ENCODE results near the gene TSSK3. TPM values are rescaled to one million over a fixed set of nuclear protein-coding genes. Genes with fewer than 3 reads are reported as not detected.

Gene TSSK3
- total RNA-seq, 4 donors from 2014 or later = 0.42 to 1.5 (median 0.84) TPM; not detected in 1

DNA sequence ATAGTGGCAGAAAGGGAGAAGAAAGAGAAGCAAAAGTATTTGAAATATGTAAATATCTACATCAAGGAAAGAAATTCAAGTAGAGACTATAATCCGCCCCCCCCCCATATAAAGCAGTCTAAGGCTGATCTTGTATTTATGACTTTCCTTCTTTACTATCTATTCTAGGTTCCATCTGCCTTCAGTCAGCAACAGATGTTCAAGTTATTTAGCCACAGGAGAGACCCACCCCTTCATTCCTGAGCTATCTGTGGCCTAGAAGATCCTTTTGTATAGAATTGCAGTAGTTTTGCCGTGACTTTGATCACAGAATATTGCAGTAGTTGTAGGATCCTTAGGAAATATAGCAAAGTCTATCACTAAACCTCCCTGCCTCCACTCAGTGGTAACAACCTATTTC lies 42.6 kb downstream of the TSSK3 start:
- TF ChIP-seq, protein P1, sequence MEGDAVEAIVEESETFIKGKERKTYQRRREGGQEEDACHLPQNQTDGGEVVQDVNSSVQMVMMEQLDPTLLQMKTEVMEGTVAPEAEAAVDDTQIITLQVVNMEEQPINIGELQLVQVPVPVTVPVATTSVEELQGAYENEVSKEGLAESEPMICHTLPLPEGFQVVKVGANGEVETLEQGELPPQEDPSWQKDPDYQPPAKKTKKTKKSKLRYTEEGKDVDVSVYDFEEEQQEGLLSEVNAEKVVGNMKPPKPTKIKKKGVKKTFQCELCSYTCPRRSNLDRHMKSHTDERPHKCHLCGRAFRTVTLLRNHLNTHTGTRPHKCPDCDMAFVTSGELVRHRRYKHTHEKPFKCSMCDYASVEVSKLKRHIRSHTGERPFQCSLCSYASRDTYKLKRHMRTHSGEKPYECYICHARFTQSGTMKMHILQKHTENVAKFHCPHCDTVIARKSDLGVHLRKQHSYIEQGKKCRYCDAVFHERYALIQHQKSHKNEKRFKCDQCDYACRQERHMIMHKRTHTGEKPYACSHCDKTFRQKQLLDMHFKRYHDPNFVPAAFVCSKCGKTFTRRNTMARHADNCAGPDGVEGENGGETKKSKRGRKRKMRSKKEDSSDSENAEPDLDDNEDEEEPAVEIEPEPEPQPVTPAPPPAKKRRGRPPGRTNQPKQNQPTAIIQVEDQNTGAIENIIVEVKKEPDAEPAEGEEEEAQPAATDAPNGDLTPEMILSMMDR (IDR thresholded peaks at IDR 0.05) = no peak
- no peak for TF ChIP-seq POLR2A (IDR thresholded peaks at IDR 0.05)
- no peak overlapping the region for H3K4me3 ChIP-seq (ENCODE audit: low read depth, poor library complexity, severe bottlenecking)
- no peak for DNase-seq (ENCODE audit: low spot score in 2 of 2)
- WGBS, 2 donors = 40 to 41% methylated on average over 2 of the region's 2 CpGs
- intact Hi-C loops (cut with DNase I; ENCODE audit: low total_unique reads) = no loop called here

DNA sequence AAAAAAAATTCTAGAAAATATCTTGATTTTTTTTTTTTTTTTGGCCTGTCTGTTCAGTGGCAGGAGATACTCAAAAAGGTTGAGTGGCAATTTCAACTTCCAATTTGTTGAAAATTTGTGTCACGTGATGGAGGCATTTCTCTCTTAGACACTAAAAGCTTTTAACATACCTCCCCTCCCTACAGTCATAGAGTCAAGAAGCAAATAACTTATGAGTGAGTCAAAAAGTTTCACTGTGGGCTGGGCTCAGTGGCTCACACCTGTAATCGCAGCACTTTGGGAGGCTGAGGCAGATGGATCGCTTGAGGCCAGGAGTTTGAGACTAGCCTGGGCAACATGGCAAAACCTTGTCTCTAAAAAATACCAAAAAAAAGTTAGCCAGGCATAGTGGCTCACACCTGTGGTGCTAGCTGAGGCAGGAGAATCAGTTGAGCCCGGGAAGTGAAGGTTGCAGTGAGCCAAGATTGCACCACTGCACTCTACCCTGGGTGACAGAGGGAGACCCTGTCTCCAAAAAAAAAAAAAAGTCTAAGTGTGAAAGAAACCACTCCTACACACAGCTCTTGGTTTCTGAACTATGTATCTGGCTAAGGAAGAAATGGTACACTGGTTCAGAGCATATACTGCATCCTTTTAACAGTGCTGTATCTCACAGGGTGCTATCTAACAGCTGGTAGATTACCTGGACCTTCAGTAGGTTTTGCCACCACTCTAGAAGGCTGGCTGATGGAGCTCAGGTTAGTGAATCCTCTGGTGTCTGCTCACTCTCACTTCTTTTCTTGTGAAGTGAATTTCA lies 43.5 kb downstream of the TSSK3 start:
- TF ChIP-seq, protein P1 (IDR thresholded peaks at IDR 0.05) = no peak
- TF ChIP-seq POLR2A (IDR thresholded peaks at IDR 0.05) = no peak
- no peak for DNase-seq (ENCODE audit: low spot score in 2 of 2)
- intact Hi-C loops (cut with DNase I; ENCODE audit: low total_unique reads) = no loop called here
- WGBS, 2 donors = 80 to 85% methylated on average over 4 of the region's 4 CpGs
- H3K4me3 ChIP-seq (ENCODE audit: low read depth, poor library complexity, severe bottlenecking) = no peak overlapping the region

DNA sequence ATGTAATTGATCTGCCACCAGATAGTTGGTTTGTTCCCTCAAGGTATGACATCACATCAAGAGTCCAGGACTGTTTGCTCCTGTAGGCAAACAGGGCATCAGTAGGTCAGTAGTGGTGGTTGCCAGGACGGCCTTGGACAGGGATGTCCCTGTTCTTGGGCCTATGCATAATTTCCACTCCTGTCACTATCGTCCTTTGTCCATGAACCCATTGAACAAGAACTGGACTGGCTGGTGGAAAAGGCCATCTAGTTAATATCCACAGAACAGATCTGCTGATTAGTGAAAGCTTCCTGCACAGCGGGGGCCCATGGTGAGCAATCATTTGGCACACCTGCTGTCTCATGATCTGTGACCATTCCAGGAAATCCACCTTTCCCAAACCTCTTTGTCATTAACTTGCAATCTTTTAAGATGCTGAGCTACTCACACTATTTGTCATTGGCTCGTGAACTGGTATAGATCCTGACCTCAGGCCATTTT lies 44.3 kb downstream of the TSSK3 start:
- H3K4me3 ChIP-seq (ENCODE audit: low read depth, poor library complexity, severe bottlenecking) = no peak overlapping the region
- 91 to 93% methylated on average over 4 of the region's 4 CpGs for WGBS, 2 donors
- no peak for TF ChIP-seq POLR2A (IDR thresholded peaks at IDR 0.05)
- TF ChIP-seq, protein P1 (IDR thresholded peaks at IDR 0.05) = no peak
- DNase-seq (ENCODE audit: low spot score in 2 of 2) = no peak
- intact Hi-C loops (cut with DNase I; ENCODE audit: low total_unique reads) = no loop called here

DNA sequence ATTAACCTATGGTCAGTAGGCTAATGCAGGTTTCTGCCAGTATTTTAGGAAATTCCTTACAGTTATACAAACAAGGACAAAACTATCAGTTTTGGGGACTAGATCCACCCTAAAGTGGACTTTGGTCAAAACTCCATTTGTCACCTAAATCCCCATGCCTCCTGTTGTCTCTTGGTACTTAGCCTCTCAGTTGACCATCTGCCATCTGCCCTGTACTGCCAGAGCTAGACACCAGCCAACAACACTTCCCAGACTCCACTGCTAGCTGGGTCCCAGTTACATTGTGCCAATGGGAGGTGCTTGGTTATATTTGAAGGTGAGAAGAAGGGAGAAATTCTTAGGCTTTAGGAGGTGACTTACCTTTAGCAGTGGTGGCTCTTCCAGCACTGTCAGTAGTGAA lies 48.9 kb downstream of the TSSK3 start:
- intact Hi-C loops (cut with DNase I; ENCODE audit: low total_unique reads) = no loop called here
- no peak for TF ChIP-seq POLR2A (IDR thresholded peaks at IDR 0.05)
- TF ChIP-seq, protein P1 (IDR thresholded peaks at IDR 0.05) = no peak
- DNase-seq (ENCODE audit: low spot score in 2 of 2) = no peak
- no peak overlapping the region for H3K4me3 ChIP-seq (ENCODE audit: low read depth, poor library complexity, severe bottlenecking)

DNA sequence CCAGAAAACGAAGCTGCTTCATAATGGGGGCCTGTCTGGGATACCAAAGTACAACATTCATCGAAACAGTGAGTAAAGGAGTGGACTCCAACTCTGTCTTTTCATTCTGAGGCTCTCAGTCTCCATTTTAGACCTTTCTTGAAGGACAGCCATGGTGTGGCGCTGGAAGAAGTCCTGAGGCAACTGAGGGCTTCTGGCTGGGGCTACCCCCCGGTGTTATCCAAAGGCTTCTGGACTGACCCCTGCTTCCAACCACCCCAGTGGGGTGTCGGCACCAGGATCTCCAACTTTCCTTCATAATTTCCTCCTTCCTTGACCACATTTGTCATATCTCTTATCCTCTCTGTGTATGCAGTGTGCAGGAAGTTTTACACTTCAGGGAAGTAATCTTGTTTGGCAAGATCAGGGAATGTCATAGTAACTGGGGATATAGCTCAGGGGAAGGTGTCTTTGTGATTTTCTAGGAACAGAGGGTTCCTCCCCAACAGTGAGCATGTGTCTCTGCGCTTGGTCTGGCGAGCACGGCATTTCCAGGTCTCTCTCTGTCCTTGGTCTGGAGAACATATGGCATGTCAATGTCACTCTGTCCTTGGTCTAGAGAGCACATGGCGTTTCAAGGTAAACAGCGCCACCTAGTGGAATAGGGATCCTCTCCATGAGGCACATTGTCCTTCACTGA lies 51.3 kb downstream of the TSSK3 start:
- no peak overlapping the region for H3K4me3 ChIP-seq (ENCODE audit: low read depth, poor library complexity, severe bottlenecking)
- intact Hi-C loops (cut with DNase I; ENCODE audit: low total_unique reads) = no loop called here
- WGBS, 2 donors = 58 to 59% methylated on average over 10 of the region's 10 CpGs
- no peak for TF ChIP-seq POLR2A (IDR thresholded peaks at IDR 0.05)
- TF ChIP-seq, protein P1 (IDR thresholded peaks at IDR 0.05) = peak in 1 of 3 donors; percentile 70
- peak in 1 of 2 donors; percentile 50 for DNase-seq (ENCODE audit: low spot score in 2 of 2)

Other genes with a start within 250 kb of the TSSK3 start
- gene TXLNA, start 182.9 kb upstream of the TSSK3 start, total RNA-seq = 10 to 100 TPM; 41.1 to 62.0 (median 56.6) TPM
- gene CCDC28B, start 161.9 kb upstream of the TSSK3 start, total RNA-seq = 1 to 10 TPM; 2.0 to 3.6 (median 3.3) TPM
- gene IQCC, start 156.9 kb upstream of the TSSK3 start, total RNA-seq = 1 to 10 TPM; 3.4 to 6.5 (median 4.7) TPM
- gene DCDC2B, start 153.4 kb upstream of the TSSK3 start, total RNA-seq = not detected
- gene TMEM234, start 140.2 kb upstream of the TSSK3 start, total RNA-seq = 10 to 100 TPM in 2 of 4 donors, 1 to 10 TPM in 2; 2.7 to 14.8 (median 9.0) TPM
- 100 to 1,000 TPM; 128 to 189 (median 169) TPM for gene EIF3I, start 140.1 kb upstream of the TSSK3 start, total RNA-seq
- 1 to 10 TPM in 1 of 4 donors, under 1 TPM in 2, not detected in 1; 0.42 to 1.4 (median 0.51) TPM for gene FAM167B, start 115.3 kb upstream of the TSSK3 start, total RNA-seq
- 1 to 10 TPM in 3 of 4 donors, under 1 TPM in 1; 0.25 to 3.0 (median 2.0) TPM for gene LCK, start 111.3 kb upstream of the TSSK3 start, total RNA-seq
- gene HDAC1, start 70.5 kb upstream of the TSSK3 start, total RNA-seq = 10 to 100 TPM; 45.7 to 53.9 (median 47.9) TPM
- 10 to 100 TPM in 2 of 4 donors, 1 to 10 TPM in 2; 6.9 to 21.0 (median 11.1) TPM for gene MARCKSL1, start 26.3 kb upstream of the TSSK3 start, total RNA-seq
- gene FAM229A, start 54 bp upstream of the TSSK3 start, total RNA-seq = 10 to 100 TPM in 2 of 4 donors, 1 to 10 TPM in 2; 7.2 to 20.1 (median 8.7) TPM
- gene BSDC1, start 31.9 kb downstream of the TSSK3 start, total RNA-seq = 100 to 1,000 TPM in 3 of 4 donors, 10 to 100 TPM in 1; 72.5 to 147 (median 105) TPM
- gene ZBTB8B, start 102.5 kb downstream of the TSSK3 start, total RNA-seq = under 1 TPM in 1 of 4 donors, not detected in 3; 0.02 TPM
- gene ZBTB8A, start 176.9 kb downstream of the TSSK3 start, total RNA-seq = 1 to 10 TPM in 3 of 4 donors, under 1 TPM in 1; 0.99 to 5.8 (median 2.8) TPM